ENCODE data around the gene RNU6-1.

The RNU6-1 gene

GRCh38 chr15:67857220-67857619 lies 17.4 kb upstream of the RNU6-1 start:
- no peak for DNase-seq (ENCODE audit: low read depth in 2 of 2)

- no peak for DNase-seq (ENCODE audit: low read depth in 2 of 2)
Observed at GRCh38 chr15:67855842-67856241, 16.0 kb upstream of the RNU6-1 start.

GRCh38 chr15:67854358-67854757 lies 14.5 kb upstream of the RNU6-1 start:
- DNase-seq (ENCODE audit: low read depth in 2 of 2): no peak

- DNase-seq (ENCODE audit: low read depth in 2 of 2): no peak
Observed at GRCh38 chr15:67853454-67853853, 13.6 kb upstream of the RNU6-1 start.

GRCh38 chr15:67852418-67852817 lies 12.6 kb upstream of the RNU6-1 start:
- DNase-seq (ENCODE audit: low read depth in 2 of 2): no peak

GRCh38 chr15:67850994-67851571 lies 11.2 kb upstream of the RNU6-1 start:
- DNase-seq (ENCODE audit: low read depth in 2 of 2): no peak

GRCh38 chr15:67850336-67850735 lies 10.5 kb upstream of the RNU6-1 start:
- DNase-seq (ENCODE audit: low read depth in 2 of 2): no peak

- DNase-seq (ENCODE audit: low read depth in 2 of 2): no peak
Observed at GRCh38 chr15:67849538-67849937, 9.7 kb upstream of the RNU6-1 start.

- DNase-seq (ENCODE audit: low read depth in 2 of 2): no peak
Observed at GRCh38 chr15:67845974-67846373, 6.1 kb upstream of the RNU6-1 start.

GRCh38 chr15:67843571-67844387 lies 3.9 kb upstream of the RNU6-1 start:
- no peak for DNase-seq (ENCODE audit: low read depth in 2 of 2)

- DNase-seq (ENCODE audit: low read depth in 2 of 2): no peak
Observed at GRCh38 chr15:67843092-67843501, 3.3 kb upstream of the RNU6-1 start.

- DNase-seq (ENCODE audit: low read depth in 2 of 2): no peak
Observed at GRCh38 chr15:67841513-67841762, 1.6 kb upstream of the RNU6-1 start.

GRCh38 chr15:67840749-67841512 lies 1.1 kb upstream of the RNU6-1 start:
- DNase-seq (ENCODE audit: low read depth in 2 of 2): no peak

- no peak for DNase-seq (ENCODE audit: low read depth in 2 of 2)
Observed at GRCh38 chr15:67839499-67839928, 331 bp downstream of the RNU6-1 start.

GRCh38 chr15:67838789-67839332 lies 984 bp downstream of the RNU6-1 start:
- DNase-seq (ENCODE audit: low read depth in 2 of 2): no peak

GRCh38 chr15:67836955-67837354 lies 2.9 kb downstream of the RNU6-1 start:
- no peak for DNase-seq (ENCODE audit: low read depth in 2 of 2)

GRCh38 chr15:67836477-67836876 lies 3.4 kb downstream of the RNU6-1 start:
- peak in 1 of 2 experiments; percentile 46 for DNase-seq (ENCODE audit: low read depth in 2 of 2)

- DNase-seq (ENCODE audit: low read depth in 2 of 2): no peak
Observed at GRCh38 chr15:67836134-67836455, 3.8 kb downstream of the RNU6-1 start.

- no peak for DNase-seq (ENCODE audit: low read depth in 2 of 2)
Observed at GRCh38 chr15:67835297-67836133, 4.3 kb downstream of the RNU6-1 start.

- no peak for DNase-seq (ENCODE audit: low read depth in 2 of 2)
Observed at GRCh38 chr15:67834581-67835296, 5.1 kb downstream of the RNU6-1 start.

Measured in stimulated activated CD4-positive, alpha-beta T cell treated with anti-CD3 and anti-CD28 coated beads, Interleukin-12 subunit alpha, Interleukin-12 subunit beta, amount 100 ng/mL, for 24 hours (primary cell).